IPS-18c (cell line): ENCODE data around the gene DFFA.
"Not testable (repeated sequence)": the region's sequence is repeated elsewhere in the genome, so short reads cannot be mapped to it uniquely, and the experiment has no call there.

Experiments used
- H3K4me3 ChIP-seq: 2 replicates; pipeline ENCODE4 v1.7.0; 2013; ENCODE audit warnings: low read depth, mild to moderate bottlenecking, low read length, moderate library complexity; ENCODE audit not compliant: insufficient read depth
- H3K9me3 ChIP-seq: one replicate; pipeline ENCODE4 v1.6.1; 2013; ENCODE audit warnings: mild to moderate bottlenecking, low read length, moderate library complexity; ENCODE audit not compliant: control insufficient read depth, insufficient read depth

Gene DFFA

DNA sequence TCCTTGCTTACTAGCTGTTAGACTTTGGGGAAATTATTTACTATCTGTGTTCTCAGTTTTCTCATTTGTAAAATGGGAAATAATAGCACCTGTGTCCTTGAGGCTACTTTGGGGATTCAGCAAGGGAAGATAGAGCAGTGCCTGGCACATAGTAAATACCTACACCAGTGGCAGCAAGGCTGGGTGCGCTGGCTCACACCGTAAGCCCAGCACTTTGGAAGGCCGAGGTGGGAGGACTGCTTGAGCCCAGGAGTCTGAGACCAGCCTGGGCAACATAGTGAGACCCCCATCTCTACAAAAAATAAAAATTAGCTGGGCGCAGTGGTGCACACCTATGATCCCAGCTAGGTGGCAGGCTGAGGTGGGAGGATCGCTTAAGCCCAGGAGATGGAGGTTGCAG is 50.7 kb downstream of the DFFA start:
- Histone ChIP-seq H3K4me3 (no peak overlapping the region), H3K9me3 (no peaks in the 10 kb centered on the region)

GRCh38 chr1:10419351-10419750 is 53.0 kb downstream of the DFFA start:
- H3K9me3 ChIP-seq = no peaks in the 10 kb centered on the region
- no peak overlapping the region for H3K4me3 ChIP-seq

GRCh38 chr1:10418741-10419140 is 53.6 kb downstream of the DFFA start:
- not testable (repeated sequence) for H3K9me3 ChIP-seq, H3K4me3 ChIP-seq

- not testable (repeated sequence) for H3K4me3 ChIP-seq, H3K9me3 ChIP-seq
These were observed 56.4 kb downstream of the DFFA start for GRCh38 chr1:10415967-10416366.

- Histone ChIP-seq H3K4me3 (no peak overlapping the region), H3K9me3 (no peaks in the 10 kb centered on the region)
These were observed 57.0 kb downstream of the DFFA start for GRCh38 chr1:10415211-10415930.

GRCh38 chr1:10407201-10407600 is 65.1 kb downstream of the DFFA start:
- H3K4me3 ChIP-seq = no peak overlapping the region

More at GRCh38 chr1:10407201-10407600, 65.1 kb downstream of the DFFA start:
- H3K9me3 ChIP-seq = no peaks in the 10 kb centered on the region
